ENCODE measurements around the gene SAMSN1. TPM values are rescaled to one million over a fixed set of nuclear protein-coding genes. Genes with fewer than 3 reads are reported as not detected.

Gene SAMSN1
- total and polyA plus RNA-seq, 9 of the 15 experiments (the other 6 are each of a cell fraction or from before 2014, with no cell fraction given): 101 to 223 (median 159) TPM

DNA sequence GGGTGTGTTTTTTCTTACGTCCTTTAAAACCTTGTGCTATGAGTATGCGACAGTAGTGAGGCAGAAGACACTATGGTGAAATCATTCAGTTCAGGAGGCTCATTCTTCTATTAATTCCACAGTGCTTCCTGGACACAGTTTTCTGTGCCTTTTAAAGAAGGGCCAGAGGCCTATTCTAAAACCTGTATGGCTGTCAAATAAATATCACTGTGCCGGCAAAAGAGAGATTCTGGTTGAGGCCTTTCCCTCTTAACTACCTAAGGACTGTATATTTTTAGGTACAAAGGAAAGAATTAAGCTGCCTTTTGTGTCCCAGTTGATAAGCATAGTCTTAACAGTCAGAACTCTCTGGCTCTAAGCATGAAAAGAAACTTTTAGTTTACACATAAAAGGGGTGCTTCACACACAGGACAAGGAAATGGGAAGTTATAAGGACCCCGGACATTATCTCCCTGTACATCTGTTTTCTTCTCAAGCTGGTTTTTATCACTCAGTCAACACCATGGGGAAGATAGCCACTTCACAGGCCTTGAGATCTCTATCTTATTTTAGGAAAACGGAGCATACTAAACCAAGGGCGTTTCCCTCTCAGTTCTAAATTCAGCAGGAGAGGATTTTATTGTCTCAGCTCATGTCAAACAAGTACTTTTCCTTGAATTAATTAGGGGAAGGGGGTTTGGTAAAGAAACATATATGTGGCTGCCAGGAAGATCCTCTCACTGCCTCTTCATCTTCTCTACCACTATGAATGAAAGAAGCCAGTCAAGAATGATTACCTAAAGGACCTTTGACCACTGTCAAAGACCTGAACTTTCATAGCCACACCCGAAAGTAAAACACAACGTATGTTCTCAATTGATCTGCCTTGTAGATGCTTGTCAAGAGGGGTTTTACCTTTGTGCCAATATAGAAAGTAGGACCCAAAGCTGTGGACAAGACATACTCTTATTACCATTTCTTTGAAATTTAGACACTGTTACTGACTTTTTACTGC, 91.8 kb downstream of the SAMSN1 start (continued):
- peak; percentile 93 for TF ChIP-seq MTA1 (IDR thresholded peaks at IDR 0.05; ENCODE audit: borderline replicate concordance)
- TF ChIP-seq, protein P1, sequence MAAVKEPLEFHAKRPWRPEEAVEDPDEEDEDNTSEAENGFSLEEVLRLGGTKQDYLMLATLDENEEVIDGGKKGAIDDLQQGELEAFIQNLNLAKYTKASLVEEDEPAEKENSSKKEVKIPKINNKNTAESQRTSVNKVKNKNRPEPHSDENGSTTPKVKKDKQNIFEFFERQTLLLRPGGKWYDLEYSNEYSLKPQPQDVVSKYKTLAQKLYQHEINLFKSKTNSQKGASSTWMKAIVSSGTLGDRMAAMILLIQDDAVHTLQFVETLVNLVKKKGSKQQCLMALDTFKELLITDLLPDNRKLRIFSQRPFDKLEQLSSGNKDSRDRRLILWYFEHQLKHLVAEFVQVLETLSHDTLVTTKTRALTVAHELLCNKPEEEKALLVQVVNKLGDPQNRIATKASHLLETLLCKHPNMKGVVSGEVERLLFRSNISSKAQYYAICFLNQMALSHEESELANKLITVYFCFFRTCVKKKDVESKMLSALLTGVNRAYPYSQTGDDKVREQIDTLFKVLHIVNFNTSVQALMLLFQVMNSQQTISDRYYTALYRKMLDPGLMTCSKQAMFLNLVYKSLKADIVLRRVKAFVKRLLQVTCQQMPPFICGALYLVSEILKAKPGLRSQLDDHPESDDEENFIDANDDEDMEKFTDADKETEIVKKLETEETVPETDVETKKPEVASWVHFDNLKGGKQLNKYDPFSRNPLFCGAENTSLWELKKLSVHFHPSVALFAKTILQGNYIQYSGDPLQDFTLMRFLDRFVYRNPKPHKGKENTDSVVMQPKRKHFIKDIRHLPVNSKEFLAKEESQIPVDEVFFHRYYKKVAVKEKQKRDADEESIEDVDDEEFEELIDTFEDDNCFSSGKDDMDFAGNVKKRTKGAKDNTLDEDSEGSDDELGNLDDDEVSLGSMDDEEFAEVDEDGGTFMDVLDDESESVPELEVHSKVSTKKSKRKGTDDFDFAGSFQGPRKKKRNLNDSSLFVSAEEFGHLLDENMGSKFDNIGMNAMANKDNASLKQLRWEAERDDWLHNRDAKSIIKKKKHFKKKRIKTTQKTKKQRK (IDR thresholded peaks at IDR 0.05; ENCODE audit: borderline replicate concordance, low read depth, low read length): no peak
- no peak for TF ChIP-seq HSF4 (CRISPR knock-in tag; IDR thresholded peaks at IDR 0.05; ENCODE audit: borderline replicate concordance)
- peak; percentile 85 for TF ChIP-seq MECOM (CRISPR knock-in tag; IDR thresholded peaks at IDR 0.05)
- TF ChIP-seq, protein P2, sequence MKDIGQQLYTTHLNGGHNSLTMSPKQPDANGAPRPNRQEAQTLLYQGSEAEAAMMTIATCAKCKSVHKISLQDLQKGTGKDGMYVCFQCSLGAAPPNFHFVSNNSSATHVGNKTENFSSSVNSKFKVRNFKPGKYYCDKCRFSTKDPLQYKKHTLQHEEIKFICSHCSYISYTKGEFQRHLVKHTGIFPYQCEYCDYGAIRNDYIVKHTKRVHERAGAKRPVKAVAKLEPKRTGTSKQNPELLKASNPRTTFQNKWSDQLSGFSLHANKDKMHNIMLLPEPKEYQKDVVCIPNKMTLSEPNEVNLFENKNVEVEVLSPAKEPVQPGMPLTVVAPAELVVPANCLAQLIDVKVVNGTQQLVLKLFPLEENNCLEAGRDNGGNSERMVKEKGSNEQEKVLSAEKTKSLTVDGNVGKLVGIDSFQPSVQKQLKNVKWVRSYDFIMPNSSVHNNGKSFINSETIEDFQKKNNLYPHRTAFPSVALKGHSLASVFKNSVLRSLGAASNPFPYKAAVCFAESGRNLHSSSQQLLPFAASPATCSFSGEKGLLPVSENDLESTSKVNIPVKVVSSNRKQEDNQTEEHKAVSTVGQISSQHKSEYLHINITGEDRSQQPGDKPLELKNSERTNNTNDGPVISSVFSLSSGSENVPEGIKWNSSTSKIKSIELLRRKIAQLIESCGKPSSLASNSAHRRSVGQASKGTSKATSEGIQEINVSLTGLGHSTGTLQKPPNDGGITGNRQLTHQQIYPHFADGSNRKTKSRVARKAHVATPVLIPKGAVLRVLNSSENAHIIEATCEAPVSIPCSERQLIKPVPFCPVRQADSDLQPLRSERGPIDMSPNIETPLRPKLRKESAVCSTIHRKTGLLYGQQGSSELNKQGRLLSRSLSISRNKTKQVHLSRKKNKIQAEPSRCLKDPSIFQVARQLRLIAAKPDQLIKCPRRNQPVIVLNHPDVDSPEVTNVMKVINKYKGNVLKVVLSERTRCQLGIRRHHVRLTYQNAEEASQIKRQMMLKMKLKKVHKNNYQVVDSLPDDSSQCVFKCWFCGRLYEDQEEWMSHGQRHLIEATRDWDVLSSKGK (CRISPR knock-in tag; IDR thresholded peaks at IDR 0.05): no peak
- peak; percentile 87 for TF ChIP-seq HDAC2 (IDR thresholded peaks at IDR 0.05)
- TF ChIP-seq MYC (IDR thresholded peaks at IDR 0.05; ENCODE audit: low read depth, low read length): peak; percentile 44; the same call in 1 of the 2 replicates
- no peak for TF ChIP-seq MYC (CRISPR knock-in tag; IDR thresholded peaks at IDR 0.05; ENCODE audit: borderline replicate concordance, low read depth)
- TF ChIP-seq CBX8 (IDR thresholded peaks at IDR 0.05; ENCODE audit: borderline replicate concordance, extremely low read depth, low read depth, low read length, poor library complexity, severe bottlenecking): no peak
- TF ChIP-seq CEBPB (tag; IDR thresholded peaks at IDR 0.05): no peak
- TF ChIP-seq SAP30 (IDR thresholded peaks at IDR 0.05; ENCODE audit: borderline replicate concordance, insufficient read depth, low read depth, low read length, poor library complexity, severe bottlenecking): no peak
- TF ChIP-seq NR4A1 (CRISPR knock-in tag; IDR thresholded peaks at IDR 0.05): no peak
- TF ChIP-seq NR4A1 (tag; IDR thresholded peaks at IDR 0.05): no peak
- TF ChIP-seq ZNF584 (CRISPR knock-in tag; IDR thresholded peaks at IDR 0.05; ENCODE audit: low read depth): no peak
- peak; percentile 97 for TF ChIP-seq SMARCC2 (IDR thresholded peaks at IDR 0.05; ENCODE audit: low read depth)

Data from K562 (cell line).